ENCODE results near the gene NYAP2.

Gene NYAP2

GRCh38 chr2:225400546-225401400 is 1.3 kb downstream of the NYAP2 start:
- H3K4me1 ChIP-seq (ENCODE audit: control insufficient read depth, insufficient read depth, low read length) = no peaks in the 10 kb centered on the region
- H3K9ac ChIP-seq (ENCODE audit: low read length) = no peak overlapping the region
- H3K27me3 ChIP-seq (ENCODE audit: control insufficient read depth, insufficient read depth, low read length) = 0 out of 2 replicates have a peak, but pooled peaks cover 3% of the 10 kb centered on the region
- H3K4me3 ChIP-seq (ENCODE audit: low read depth, low read length) = no peak overlapping the region; the same call in 1 of the 2 replicates
- H3K27ac ChIP-seq (ENCODE audit: low read depth, low read length) = no peak overlapping the region
- H3K36me3 ChIP-seq (ENCODE audit: control insufficient read depth, insufficient read depth, low read length) = no peaks in the 10 kb centered on the region
- H3K9me3 ChIP-seq (ENCODE audit: control insufficient read depth, insufficient read depth, low read depth, low read length) = no peaks in the 10 kb centered on the region

DNA sequence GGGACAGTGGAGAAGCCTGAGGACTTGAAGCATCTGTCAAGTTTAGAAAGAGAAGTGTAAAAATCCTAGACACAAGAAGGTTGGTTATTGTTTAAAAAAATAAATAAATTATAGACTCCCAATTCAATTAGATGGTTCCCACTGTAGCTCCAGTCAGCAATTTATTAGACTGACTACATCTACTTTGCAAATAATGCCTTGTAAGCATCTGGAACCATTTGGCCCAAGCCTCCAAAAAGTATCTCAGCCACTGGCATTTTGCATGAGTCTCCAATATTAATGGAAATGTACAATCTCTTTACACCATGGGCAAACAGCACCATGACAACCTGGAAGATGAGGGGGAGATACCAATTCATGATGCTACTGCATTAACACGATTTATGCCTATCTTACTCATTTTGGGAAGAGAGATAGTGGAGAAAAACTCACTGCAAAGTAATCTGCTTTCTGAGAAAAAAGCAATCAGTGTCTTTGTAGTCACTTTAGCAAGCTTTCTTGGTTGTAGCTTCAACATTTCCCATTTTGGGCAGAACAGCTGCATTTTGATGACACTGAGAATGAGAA is 2.8 kb downstream of the NYAP2 start:
- Histone ChIP-seq H3K9me3 (ENCODE audit: control insufficient read depth, insufficient read depth, low read depth, low read length) (no peaks in the 10 kb centered on the region), H3K36me3 (ENCODE audit: control insufficient read depth, insufficient read depth, low read length) (no peaks in the 10 kb centered on the region), H3K4me3 (ENCODE audit: low read depth, low read length) (no peak overlapping the region), H3K27me3 (ENCODE audit: control insufficient read depth, insufficient read depth, low read length) (0 out of 2 replicates have a peak, but pooled peaks cover 3% of the 10 kb centered on the region), H3K9ac (ENCODE audit: low read length) (no peak overlapping the region), H3K4me1 (ENCODE audit: control insufficient read depth, insufficient read depth, low read length) (no peaks in the 10 kb centered on the region), H3K27ac (ENCODE audit: low read depth, low read length) (no peak overlapping the region)

GRCh38 chr2:225411452-225411851 is 11.9 kb downstream of the NYAP2 start:
- no peak overlapping the region for H3K9ac ChIP-seq (ENCODE audit: low read length)
- H3K9me3 ChIP-seq (ENCODE audit: control insufficient read depth, insufficient read depth, low read depth, low read length) = no peaks in the 10 kb centered on the region

GRCh38 chr2:225413786-225414185 is 14.3 kb downstream of the NYAP2 start:
- Histone ChIP-seq H3K9ac (ENCODE audit: low read length) (no peak overlapping the region), H3K27ac (ENCODE audit: low read depth, low read length) (no peak overlapping the region), H3K36me3 (ENCODE audit: control insufficient read depth, insufficient read depth, low read length) (no peaks in the 10 kb centered on the region), H3K4me3 (ENCODE audit: low read depth, low read length) (no peak overlapping the region), H3K4me1 (ENCODE audit: control insufficient read depth, insufficient read depth, low read length) (no peaks in the 10 kb centered on the region), H3K9me3 (ENCODE audit: control insufficient read depth, insufficient read depth, low read depth, low read length) (no peaks in the 10 kb centered on the region), H3K27me3 (ENCODE audit: control insufficient read depth, insufficient read depth, low read length) (no peaks in the 10 kb centered on the region)

More at GRCh38 chr2:225411452-225411851, 11.9 kb downstream of the NYAP2 start:
- H3K4me3 ChIP-seq (ENCODE audit: low read depth, low read length) = no peak overlapping the region
- H3K36me3 ChIP-seq (ENCODE audit: control insufficient read depth, insufficient read depth, low read length) = no peaks in the 10 kb centered on the region
- H3K27me3 ChIP-seq (ENCODE audit: control insufficient read depth, insufficient read depth, low read length) = no peaks in the 10 kb centered on the region
- H3K4me1 ChIP-seq (ENCODE audit: control insufficient read depth, insufficient read depth, low read length) = no peaks in the 10 kb centered on the region
- no peak overlapping the region for H3K27ac ChIP-seq (ENCODE audit: low read depth, low read length)

GRCh38 chr2:225414902-225415301 is 15.4 kb downstream of the NYAP2 start:
- Histone ChIP-seq H3K4me1 (ENCODE audit: control insufficient read depth, insufficient read depth, low read length) (no peaks in the 10 kb centered on the region), H3K9ac (ENCODE audit: low read length) (no peak overlapping the region), H3K27me3 (ENCODE audit: control insufficient read depth, insufficient read depth, low read length) (no peaks in the 10 kb centered on the region), H3K36me3 (ENCODE audit: control insufficient read depth, insufficient read depth, low read length) (no peaks in the 10 kb centered on the region), H3K4me3 (ENCODE audit: low read depth, low read length) (no peak overlapping the region), H3K27ac (ENCODE audit: low read depth, low read length) (no peak overlapping the region), H3K9me3 (ENCODE audit: control insufficient read depth, insufficient read depth, low read depth, low read length) (no peaks in the 10 kb centered on the region)

DNA sequence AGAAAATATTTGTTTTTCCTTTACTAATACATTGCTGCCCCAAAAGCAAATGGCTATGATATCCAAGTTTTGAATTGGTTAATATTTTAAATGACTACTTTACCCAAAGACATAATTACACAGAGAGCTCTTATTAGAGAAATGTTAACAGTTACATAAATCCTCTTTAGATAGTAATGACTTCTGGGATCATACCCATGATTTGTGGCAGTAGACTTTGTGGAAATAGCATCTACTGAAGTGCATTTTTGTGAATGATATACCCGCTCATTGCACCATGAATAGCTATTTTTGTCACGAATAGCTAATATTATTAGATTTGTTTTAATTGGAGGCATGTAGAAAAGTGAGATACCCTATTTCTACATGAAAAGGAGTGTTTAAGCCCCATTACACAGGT is 15.8 kb downstream of the NYAP2 start:
- Histone ChIP-seq H3K4me3 (ENCODE audit: low read depth, low read length) (no peak overlapping the region), H3K27ac (ENCODE audit: low read depth, low read length) (no peak overlapping the region)

GRCh38 chr2:225415792-225416191 is 16.3 kb downstream of the NYAP2 start:
- Histone ChIP-seq H3K36me3 (ENCODE audit: control insufficient read depth, insufficient read depth, low read length) (no peaks in the 10 kb centered on the region), H3K4me1 (ENCODE audit: control insufficient read depth, insufficient read depth, low read length) (no peaks in the 10 kb centered on the region), H3K27ac (ENCODE audit: low read depth, low read length) (no peak overlapping the region), H3K27me3 (ENCODE audit: control insufficient read depth, insufficient read depth, low read length) (no peaks in the 10 kb centered on the region), H3K4me3 (ENCODE audit: low read depth, low read length) (no peak overlapping the region), H3K9me3 (ENCODE audit: control insufficient read depth, insufficient read depth, low read depth, low read length) (no peaks in the 10 kb centered on the region), H3K9ac (ENCODE audit: low read length) (no peak overlapping the region)

More for the DNA sequence above, 15.8 kb downstream of the NYAP2 start:
- Histone ChIP-seq H3K4me1 (ENCODE audit: control insufficient read depth, insufficient read depth, low read length) (no peaks in the 10 kb centered on the region), H3K36me3 (ENCODE audit: control insufficient read depth, insufficient read depth, low read length) (no peaks in the 10 kb centered on the region), H3K27me3 (ENCODE audit: control insufficient read depth, insufficient read depth, low read length) (no peaks in the 10 kb centered on the region), H3K9ac (ENCODE audit: low read length) (no peak overlapping the region), H3K9me3 (ENCODE audit: control insufficient read depth, insufficient read depth, low read depth, low read length) (no peaks in the 10 kb centered on the region)

- Histone ChIP-seq H3K9me3 (ENCODE audit: control insufficient read depth, insufficient read depth, low read depth, low read length) (no peaks in the 10 kb centered on the region), H3K36me3 (ENCODE audit: control insufficient read depth, insufficient read depth, low read length) (no peaks in the 10 kb centered on the region), H3K4me3 (ENCODE audit: low read depth, low read length) (no peak overlapping the region), H3K27ac (ENCODE audit: low read depth, low read length) (no peak overlapping the region), H3K9ac (ENCODE audit: low read length) (no peak overlapping the region), H3K4me1 (ENCODE audit: control insufficient read depth, insufficient read depth, low read length) (no peaks in the 10 kb centered on the region), H3K27me3 (ENCODE audit: control insufficient read depth, insufficient read depth, low read length) (no peaks in the 10 kb centered on the region)
Observed at GRCh38 chr2:225416616-225417367, 17.3 kb downstream of the NYAP2 start.

DNA sequence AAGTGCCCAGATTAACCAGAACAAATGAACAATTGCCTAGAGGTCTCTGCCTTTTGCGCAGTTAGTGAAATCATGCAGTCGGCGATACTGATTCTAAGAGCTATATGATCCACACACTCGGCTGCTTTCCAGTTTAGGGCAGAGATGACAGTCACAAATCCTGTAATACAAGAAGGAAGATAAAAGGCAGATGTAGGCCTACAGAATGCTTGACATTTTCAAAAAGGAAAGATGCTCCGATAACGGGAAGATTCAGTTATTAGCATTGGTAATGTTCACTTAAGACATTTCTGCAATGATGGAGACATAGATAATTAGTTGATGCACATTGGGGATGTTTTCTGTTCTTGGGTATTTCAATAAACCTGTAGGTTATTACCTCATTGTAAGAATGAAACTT is 19.5 kb downstream of the NYAP2 start:
- no peaks in the 10 kb centered on the region for H3K4me1 ChIP-seq (ENCODE audit: control insufficient read depth, insufficient read depth, low read length)
- H3K9ac ChIP-seq (ENCODE audit: low read length) = no peak overlapping the region
- H3K27ac ChIP-seq (ENCODE audit: low read depth, low read length) = no peak overlapping the region
- H3K27me3 ChIP-seq (ENCODE audit: control insufficient read depth, insufficient read depth, low read length) = no peaks in the 10 kb centered on the region
- no peak overlapping the region for H3K4me3 ChIP-seq (ENCODE audit: low read depth, low read length)
- no peaks in the 10 kb centered on the region for H3K9me3 ChIP-seq (ENCODE audit: control insufficient read depth, insufficient read depth, low read depth, low read length)
- no peaks in the 10 kb centered on the region for H3K36me3 ChIP-seq (ENCODE audit: control insufficient read depth, insufficient read depth, low read length)

DNA sequence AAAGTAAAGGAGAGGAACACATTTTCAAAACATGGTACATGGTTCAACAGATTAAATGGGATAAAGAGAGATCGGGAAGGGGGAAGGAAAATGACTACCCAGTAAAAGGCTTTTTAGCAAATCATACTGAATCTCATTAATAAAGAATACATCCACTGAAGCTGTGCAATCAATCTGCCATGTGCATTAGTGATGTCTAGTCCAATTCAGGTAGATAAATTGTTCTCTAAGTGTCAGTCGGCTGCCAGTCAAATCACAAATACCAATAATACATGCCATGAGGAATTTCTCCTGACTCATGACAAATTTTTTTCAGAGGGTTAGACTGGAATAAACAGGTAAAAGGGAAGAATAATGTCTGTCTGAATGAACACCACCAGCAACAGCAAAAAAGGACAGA is 22.6 kb downstream of the NYAP2 start:
- H3K4me1 ChIP-seq (ENCODE audit: control insufficient read depth, insufficient read depth, low read length) = no peaks in the 10 kb centered on the region
- H3K9me3 ChIP-seq (ENCODE audit: control insufficient read depth, insufficient read depth, low read depth, low read length) = no peaks in the 10 kb centered on the region
- H3K36me3 ChIP-seq (ENCODE audit: control insufficient read depth, insufficient read depth, low read length) = no peaks in the 10 kb centered on the region
- H3K27ac ChIP-seq (ENCODE audit: low read depth, low read length) = no peak overlapping the region
- no peak overlapping the region for H3K4me3 ChIP-seq (ENCODE audit: low read depth, low read length)
- H3K9ac ChIP-seq (ENCODE audit: low read length) = no peak overlapping the region
- no peaks in the 10 kb centered on the region for H3K27me3 ChIP-seq (ENCODE audit: control insufficient read depth, insufficient read depth, low read length)

- Histone ChIP-seq H3K4me3 (ENCODE audit: low read depth, low read length) (no peak overlapping the region), H3K27ac (ENCODE audit: low read depth, low read length) (no peak overlapping the region), H3K4me1 (ENCODE audit: control insufficient read depth, insufficient read depth, low read length) (no peaks in the 10 kb centered on the region; the same call in 1 of the 2 replicates), H3K27me3 (ENCODE audit: control insufficient read depth, insufficient read depth, low read length) (no peaks in the 10 kb centered on the region), H3K9ac (ENCODE audit: low read length) (no peak overlapping the region), H3K36me3 (ENCODE audit: control insufficient read depth, insufficient read depth, low read length) (no peaks in the 10 kb centered on the region), H3K9me3 (ENCODE audit: control insufficient read depth, insufficient read depth, low read depth, low read length) (no peaks in the 10 kb centered on the region)
Observed at GRCh38 chr2:225425284-225425683, 25.8 kb downstream of the NYAP2 start.

All from HUES6 (cell line).